GM12874 (cell line): ENCODE results near the gene DCAF11.

Experiments used
- CTCF ChIP-seq: IDR thresholded peaks from 2 replicates; pipeline ENCODE4 v1.5.1; 2011; ENCODE audit warnings: low read depth, mild to moderate bottlenecking, control low read depth, low read length, moderate library complexity; ENCODE audit not compliant: insufficient read depth

Gene DCAF11

DNA sequence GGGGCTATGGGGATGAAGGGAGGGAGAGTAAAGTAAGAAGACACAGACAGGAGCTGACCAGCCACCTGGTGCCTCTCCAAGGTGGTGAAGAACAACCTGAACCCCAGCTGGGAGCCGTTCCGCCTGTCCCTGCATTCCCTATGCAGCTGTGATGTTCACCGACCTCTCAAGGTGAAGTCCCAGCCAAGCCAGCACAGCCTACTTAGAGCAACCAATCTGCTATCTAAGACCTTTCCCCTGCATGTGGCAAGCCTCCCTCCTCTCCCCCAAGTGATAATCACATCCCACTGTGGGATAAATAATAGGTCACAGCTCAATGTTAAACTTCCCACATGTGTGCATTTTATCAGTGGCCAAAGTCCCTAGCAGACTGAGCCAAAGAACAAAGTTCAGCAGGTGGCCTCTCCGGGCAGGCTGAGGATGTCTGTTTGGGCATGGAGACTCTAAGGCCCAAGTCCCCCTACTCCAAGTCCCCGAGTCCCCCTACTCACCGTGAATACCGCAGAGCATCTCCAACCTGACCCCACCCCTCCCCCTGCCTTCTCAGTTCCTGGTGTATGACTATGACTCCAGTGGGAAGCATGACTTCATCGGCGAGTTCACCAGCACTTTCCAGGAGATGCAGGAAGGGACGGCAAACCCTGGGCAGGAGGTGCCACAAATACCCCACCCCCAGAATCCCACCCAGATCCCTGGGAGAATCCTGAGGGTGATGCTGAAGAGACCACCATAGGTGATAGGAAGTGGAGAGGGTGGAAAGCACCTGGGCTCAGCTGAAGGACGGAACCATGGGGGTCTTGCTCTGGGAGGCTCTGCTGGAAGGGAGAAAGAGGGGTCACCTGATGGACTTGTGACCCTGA lies 39.7 kb upstream of the DCAF11 start:
- TF ChIP-seq CTCF, result no peak

DNA sequence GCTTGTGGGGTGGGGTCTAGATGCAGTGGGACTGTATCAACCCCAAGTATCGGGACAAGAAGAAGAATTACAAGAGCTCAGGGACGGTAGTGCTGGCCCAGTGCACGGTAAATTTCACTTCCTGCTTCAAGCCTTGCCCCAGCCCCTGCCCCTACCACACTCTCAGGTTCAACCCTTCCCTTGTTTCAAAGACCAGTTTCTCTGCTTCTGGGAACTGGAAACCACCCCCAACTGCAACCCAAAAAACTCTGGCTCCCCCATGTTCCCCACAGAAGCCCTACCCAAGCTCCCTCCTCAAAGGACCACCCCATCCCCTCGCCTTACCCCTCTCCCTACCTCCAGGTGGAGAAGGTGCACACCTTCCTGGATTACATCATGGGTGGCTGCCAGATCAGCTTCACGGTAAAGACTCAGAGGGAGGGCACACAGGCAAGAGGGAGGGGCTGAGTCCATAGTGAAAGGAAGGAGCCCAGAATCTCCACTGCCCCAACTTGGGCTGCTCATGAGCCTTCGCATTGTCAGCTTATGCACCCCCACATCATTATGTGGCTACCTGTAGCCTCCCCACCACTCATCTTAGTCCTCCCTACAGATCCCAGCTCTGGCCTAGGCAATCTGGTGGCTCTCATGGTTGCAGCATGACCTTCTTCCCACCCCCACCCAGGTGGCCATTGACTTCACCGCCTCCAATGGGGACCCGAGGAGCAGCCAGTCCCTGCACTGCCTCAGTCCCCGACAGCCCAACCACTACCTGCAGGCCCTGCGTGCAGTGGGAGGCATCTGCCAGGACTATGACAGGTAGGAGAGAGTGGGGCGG lies 38.9 kb upstream of the DCAF11 start:
- TF ChIP-seq CTCF, result no peak

- no peak for TF ChIP-seq CTCF
These were observed 38.3 kb upstream of the DCAF11 start for GRCh38 chr14:24076302-24076601.

- no peak for TF ChIP-seq CTCF
These were observed 37.5 kb upstream of the DCAF11 start for GRCh38 chr14:24077086-24077485.

- no peak for TF ChIP-seq CTCF
These were observed 36.4 kb upstream of the DCAF11 start for GRCh38 chr14:24078146-24078545.

DNA sequence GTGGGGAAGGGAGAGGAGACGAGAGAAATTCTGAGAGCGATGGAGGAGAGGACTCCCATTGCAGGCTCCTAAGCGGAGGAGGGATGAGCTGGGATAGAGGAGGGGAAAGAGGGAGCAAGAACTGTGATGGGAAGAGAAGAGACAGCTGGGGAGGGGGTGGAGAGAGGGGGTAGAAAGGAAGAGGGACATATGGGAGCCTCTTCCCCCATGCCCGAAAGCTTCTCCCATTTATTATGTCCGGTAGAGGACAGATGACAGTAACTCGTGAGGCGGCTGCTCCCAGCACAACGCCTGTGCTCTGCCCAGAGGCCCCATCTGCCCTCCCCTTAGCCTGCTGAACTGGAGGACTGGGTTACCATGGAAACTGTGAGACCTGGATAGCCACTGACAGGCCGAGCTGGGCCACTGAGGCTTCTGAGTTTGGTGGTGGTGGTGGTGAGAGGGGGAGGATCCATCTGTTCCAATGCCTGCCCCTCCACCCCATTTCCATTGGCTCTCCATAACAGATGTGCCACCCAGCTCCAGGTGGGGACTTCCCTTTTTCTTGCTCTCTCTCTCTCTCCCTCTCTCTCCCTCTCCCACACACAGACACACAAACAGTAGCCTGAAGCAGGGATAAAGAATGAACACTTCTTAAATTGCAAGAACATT lies 35.0 kb upstream of the DCAF11 start:
- no peak for TF ChIP-seq CTCF

DNA sequence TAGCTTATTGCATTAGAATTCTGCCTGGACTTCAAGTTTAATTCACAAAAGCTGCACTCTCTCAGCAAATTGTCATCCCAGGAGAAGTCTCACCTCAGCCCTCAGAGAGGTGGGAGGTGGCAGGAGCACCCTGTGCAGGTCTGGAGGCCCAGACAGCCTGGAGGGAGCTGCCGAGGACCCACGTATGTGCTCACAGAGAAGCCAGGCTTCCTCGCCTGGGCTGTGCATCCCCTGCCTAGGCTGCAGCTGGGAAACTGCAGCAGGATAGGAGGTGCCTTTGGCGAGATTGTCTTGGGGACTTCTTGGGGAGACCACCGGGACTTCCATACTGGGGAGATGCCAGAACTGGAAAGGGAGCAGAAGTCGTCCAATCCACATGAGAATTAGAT lies 34.4 kb upstream of the DCAF11 start:
- no peak for TF ChIP-seq CTCF
